Esophagus squamous epithelium (tissue), 4 donors: Measurements from ENCODE around the gene ANTXR1.
"Not testable (repeated sequence)": the region's sequence is repeated elsewhere in the genome, so short reads cannot be mapped to it uniquely, and the experiment has no call there.

Experiments
- CTCF ChIP-seq, 6 experiments: fragments of 450-650 bp in 4 of 6; fragments of 200-600 bp in 2 of 6; sonication (generic) in 2 of 6; IDR thresholded peaks; one replicate each; pipeline ENCODE4 v1.5.1; 2016 to 2019; ENCODE audit warnings: antibody characterized with exemption in 6 of 6, mild to moderate bottlenecking in 4 of 6, moderate library complexity in 4 of 6
- POLR2A ChIP-seq, 4 donors: fragments of 450-650 bp; IDR thresholded peaks; one replicate each; pipeline ENCODE4 v1.6.1; 2017; ENCODE audit warnings: antibody characterized with exemption in 4 of 4, mild to moderate bottlenecking in 4 of 4, moderate library complexity in 3 of 4

DNA sequence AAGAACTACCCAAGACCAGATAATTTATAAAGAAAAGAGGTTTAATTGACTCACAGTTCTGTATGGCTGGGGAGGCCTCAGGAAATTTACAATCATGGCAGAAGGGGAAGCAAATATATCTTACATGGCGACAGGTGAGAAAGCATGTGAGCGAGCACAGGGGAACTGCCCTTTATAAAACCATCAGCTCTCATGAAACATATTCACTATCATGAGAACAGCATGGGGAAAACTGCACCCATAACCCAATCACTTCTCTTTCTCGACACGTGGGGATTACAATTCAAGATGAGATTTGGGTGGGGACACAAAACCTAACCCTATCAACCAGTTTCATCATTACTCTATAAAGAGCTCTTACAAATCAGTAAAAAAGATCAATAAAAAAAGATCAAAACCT is 222.9 kb downstream of the ANTXR1 start:
- TF ChIP-seq CTCF, POLR2A (IDR thresholded peaks at IDR 0.05): not testable (repeated sequence)
